ENCODE data around the gene CTTNBP2NL. TPM values are rescaled to one million over a fixed set of nuclear protein-coding genes. Genes with fewer than 3 reads are reported as not detected.

CTTNBP2NL gene
- total RNA-seq, 1 donor from 2014 or later, result 47.9 TPM

DNA sequence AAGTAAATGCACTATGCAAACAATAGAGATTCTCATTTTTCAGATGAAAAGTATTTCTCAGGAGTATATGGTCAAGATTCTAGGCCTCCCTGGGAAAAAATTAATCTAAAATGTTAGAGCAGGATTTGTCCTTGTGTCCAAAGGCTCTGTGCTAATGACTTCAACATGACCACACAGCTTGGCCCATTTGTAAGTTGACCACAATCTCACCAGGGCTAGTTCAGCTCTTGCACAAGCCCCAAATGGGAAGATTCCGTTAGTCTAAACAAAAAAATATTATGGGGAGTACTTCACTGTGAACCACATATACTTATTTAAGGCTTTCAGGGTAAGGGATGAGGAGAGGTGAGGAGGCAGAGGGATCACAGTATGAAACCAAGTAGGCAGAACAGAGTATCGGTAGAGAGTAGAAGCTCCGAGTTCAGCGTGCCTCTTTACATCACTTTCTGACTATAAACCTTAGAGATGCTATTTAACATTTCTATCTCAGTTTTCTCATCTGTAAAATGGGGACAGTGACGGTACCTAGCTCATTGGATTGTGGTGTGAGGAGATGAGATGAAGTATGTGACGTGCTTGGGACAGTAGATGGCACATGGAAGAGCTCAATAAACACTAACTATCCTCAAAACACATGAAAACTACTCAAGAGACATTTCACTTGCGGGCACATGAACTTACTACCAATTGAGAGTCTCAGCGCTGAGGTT lies 37.8 kb upstream of the CTTNBP2NL start:
- Mint-ChIP-seq H3K27ac (no peak overlapping the region), H3K4me1 (ENCODE audit: unreplicated experiment) (no peaks in the 10 kb centered on the region), H3K27me3 (peaks cover 24% of the 10 kb centered on the region), H3K36me3 (no peaks in the 10 kb centered on the region), H3K4me3 (no peak overlapping the region), H3K9me3 (no peaks in the 10 kb centered on the region)
- TF ChIP-seq, protein P1, sequence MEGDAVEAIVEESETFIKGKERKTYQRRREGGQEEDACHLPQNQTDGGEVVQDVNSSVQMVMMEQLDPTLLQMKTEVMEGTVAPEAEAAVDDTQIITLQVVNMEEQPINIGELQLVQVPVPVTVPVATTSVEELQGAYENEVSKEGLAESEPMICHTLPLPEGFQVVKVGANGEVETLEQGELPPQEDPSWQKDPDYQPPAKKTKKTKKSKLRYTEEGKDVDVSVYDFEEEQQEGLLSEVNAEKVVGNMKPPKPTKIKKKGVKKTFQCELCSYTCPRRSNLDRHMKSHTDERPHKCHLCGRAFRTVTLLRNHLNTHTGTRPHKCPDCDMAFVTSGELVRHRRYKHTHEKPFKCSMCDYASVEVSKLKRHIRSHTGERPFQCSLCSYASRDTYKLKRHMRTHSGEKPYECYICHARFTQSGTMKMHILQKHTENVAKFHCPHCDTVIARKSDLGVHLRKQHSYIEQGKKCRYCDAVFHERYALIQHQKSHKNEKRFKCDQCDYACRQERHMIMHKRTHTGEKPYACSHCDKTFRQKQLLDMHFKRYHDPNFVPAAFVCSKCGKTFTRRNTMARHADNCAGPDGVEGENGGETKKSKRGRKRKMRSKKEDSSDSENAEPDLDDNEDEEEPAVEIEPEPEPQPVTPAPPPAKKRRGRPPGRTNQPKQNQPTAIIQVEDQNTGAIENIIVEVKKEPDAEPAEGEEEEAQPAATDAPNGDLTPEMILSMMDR (conservative IDR thresholded peaks at IDR 0.05), result no peak
- DNase-seq (ENCODE audit: extremely low spot score, unreplicated experiment), result no peak

DNA sequence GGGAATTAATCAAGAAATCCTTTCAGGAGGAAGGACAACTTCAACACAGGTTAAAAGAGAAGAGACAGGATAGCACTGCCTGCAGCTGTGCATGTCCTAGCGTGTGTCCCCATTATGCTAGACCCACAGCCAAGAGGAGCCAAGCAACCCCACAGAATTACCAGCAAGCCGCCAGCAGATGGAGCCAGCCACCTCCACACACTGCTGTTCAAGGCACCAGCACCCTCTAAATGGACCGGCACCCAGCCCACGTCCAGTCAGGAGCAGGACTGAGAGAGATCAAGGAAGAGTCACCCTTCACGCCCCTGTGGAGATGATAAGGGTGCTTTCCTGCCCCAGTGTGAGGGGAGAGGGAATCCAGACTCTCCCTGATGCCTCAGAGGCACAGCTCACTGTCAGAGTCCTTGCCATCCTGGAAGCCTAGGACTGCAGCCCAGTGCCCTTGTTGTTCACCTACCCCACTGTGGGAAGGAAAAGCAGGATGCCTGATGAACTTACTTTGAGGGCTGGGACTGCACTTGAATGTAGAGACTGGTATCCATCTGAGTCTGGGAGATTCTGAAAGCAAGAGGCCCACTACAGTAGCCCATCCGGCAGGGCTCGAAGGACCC lies 37.1 kb upstream of the CTTNBP2NL start:
- no peak overlapping the region for H3K27ac Mint-ChIP-seq
- H3K9me3 Mint-ChIP-seq, result no peaks in the 10 kb centered on the region
- peaks cover 24% of the 10 kb centered on the region for H3K27me3 Mint-ChIP-seq
- TF ChIP-seq, protein P1 (conservative IDR thresholded peaks at IDR 0.05), result peak; percentile 76
- H3K36me3 Mint-ChIP-seq, result no peaks in the 10 kb centered on the region
- DNase-seq (ENCODE audit: extremely low spot score, unreplicated experiment), result no peak
- H3K4me1 Mint-ChIP-seq (ENCODE audit: unreplicated experiment), result no peaks in the 10 kb centered on the region
- no peak overlapping the region for H3K4me3 Mint-ChIP-seq

DNA sequence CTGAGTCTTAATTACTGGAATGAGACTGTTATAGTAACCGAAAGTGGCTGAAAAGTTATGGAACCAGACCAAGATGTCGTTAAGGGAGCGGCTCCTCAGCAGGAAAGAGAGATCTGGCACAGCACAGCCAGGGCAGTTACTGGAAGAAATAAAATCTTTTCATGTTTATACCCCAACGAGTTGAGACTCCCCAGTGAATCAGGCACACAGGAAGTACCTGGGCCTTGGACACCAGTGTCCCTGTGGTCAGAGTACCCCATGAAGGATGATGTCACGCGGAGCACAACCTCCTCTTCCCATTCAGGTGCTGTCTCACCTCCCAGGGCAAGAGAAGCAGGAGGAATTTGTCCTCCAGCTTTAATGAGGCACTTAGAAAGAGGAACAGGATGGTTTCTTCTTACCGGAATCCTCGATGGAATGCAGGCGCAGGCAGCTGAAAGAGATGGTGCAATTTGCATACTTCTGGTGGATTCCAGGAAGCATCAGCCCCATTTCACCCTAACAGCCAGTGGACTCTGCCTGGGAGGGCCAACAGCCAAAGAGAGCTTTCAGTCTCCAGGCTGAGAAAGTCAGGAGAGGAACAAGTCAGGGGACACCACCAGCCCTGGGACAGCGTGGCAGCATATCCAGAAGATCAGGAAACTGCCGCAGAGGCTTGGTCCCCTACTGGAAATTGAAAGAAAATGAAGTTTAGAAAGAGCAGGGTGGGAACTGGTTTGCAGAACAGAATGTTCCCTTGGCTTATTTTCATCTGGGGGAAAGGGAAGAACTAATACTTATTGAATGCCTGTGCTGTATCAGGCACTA lies 35.9 kb upstream of the CTTNBP2NL start:
- Mint-ChIP-seq H3K4me3 (no peak overlapping the region), H3K27ac (peak overlapping the region; percentile 53), H3K9me3 (no peaks in the 10 kb centered on the region), H3K4me1 (ENCODE audit: unreplicated experiment) (no peaks in the 10 kb centered on the region), H3K27me3 (peaks cover 25% of the 10 kb centered on the region), H3K36me3 (no peaks in the 10 kb centered on the region)
- TF ChIP-seq, protein P1 (conservative IDR thresholded peaks at IDR 0.05), result no peak
- DNase-seq (ENCODE audit: extremely low spot score, unreplicated experiment), result no peak

DNA sequence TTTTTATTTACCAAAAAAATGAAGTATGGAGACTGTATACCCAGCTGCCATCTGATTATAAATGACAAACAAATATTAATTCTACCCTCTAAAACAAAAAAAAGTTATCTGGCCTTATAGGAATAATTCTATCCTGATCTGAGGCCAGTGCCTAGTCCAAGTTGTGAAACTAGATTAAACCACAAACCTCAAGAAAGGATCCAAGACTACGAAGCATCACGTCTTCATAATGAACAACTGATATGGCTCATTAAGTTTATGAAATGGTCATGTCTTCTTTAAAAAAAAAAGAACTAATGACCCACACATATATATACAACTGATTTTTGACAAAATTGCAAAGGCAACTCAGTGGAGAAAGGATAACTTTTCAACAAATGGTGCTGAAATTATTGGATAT lies 32.4 kb upstream of the CTTNBP2NL start:
- Mint-ChIP-seq H3K36me3 (no peaks in the 10 kb centered on the region), H3K27me3 (peaks cover 34% of the 10 kb centered on the region), H3K27ac (no peak overlapping the region), H3K4me1 (ENCODE audit: unreplicated experiment) (no peaks in the 10 kb centered on the region), H3K9me3 (no peaks in the 10 kb centered on the region), H3K4me3 (no peak overlapping the region)
- TF ChIP-seq, protein P1 (conservative IDR thresholded peaks at IDR 0.05), result no peak
- no peak for DNase-seq (ENCODE audit: extremely low spot score, unreplicated experiment)

DNA sequence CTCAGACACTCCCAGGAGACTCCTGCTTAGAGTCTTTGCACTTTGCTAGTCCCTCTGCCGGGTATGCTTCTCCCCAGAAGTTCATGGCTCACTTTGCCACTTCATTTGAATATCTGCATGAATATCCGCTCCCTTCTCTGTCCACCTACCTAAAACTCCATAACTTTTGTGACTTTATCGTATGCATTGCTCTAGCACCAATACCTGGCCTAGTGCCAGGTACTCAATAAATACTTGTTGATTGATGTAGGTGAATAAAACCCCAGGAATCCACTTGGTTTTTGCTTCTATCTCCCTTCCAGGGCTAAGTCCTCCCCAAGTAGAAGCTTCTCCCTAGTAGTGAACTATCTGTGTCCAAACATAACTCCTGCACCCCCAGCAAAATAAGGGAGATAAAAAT lies 27.8 kb upstream of the CTTNBP2NL start:
- peaks cover 49% of the 10 kb centered on the region for H3K27me3 Mint-ChIP-seq
- no peaks in the 10 kb centered on the region for H3K4me1 Mint-ChIP-seq (ENCODE audit: unreplicated experiment)

More for the DNA sequence above, 27.8 kb upstream of the CTTNBP2NL start:
- H3K36me3 Mint-ChIP-seq, result no peaks in the 10 kb centered on the region
- H3K27ac Mint-ChIP-seq, result no peak overlapping the region
- DNase-seq (ENCODE audit: extremely low spot score, unreplicated experiment), result no peak
- TF ChIP-seq, protein P1 (conservative IDR thresholded peaks at IDR 0.05), result no peak
- no peak overlapping the region for H3K4me3 Mint-ChIP-seq
- H3K9me3 Mint-ChIP-seq, result no peaks in the 10 kb centered on the region

Measured in type B pancreatic cell (in vitro differentiated cells).